HCT116 (cell line): ENCODE results near the gene RND2. TPM values are rescaled to one million over a fixed set of nuclear protein-coding genes. Genes with fewer than 3 reads are reported as not detected.

Experiments used
- ATAC-seq: fragments of 200-7000 bp; cut with Tn5 transposase; 2 replicates; pipeline ENCODE4 v1.9.1; 2020; ENCODE audit warnings: mild to moderate bottlenecking, moderate library complexity
- BruUV-seq: library from RNA; stranded (reverse); fragments of 400-500 nt; replicated peaks from 2 replicates; lab custom pipeline; 2021; lab: Mats Ljungman, UMichigan
- CTCF ChIA-PET: fragments of 300-600 bp; sonication (Branson Sonifier 250); formaldehyde crosslinking; loops from one replicate; lab custom pipeline; 2021; ENCODE audit warnings: antibody characterized with exemption; lab: Charles Lee
- POLR2A ChIA-PET: fragments of 300-600, 350-600 bp; sonication (Branson Sonifier 250); formaldehyde crosslinking; loops from one replicate; lab custom pipeline; 2021; ENCODE audit warnings: antibody characterized with exemption; lab: Charles Lee
- RAD21 ChIA-PET, 2 experiments: fragments of 300-600 bp; sonication (Branson Sonifier 250); formaldehyde crosslinking; loops; one replicate each; lab custom pipeline; 2023; ENCODE audit warnings: low total read pairs in 2 of 2; ENCODE audit not compliant: uncharacterized antibody in 2 of 2, unreplicated experiment in 2 of 2, low non-redundant PET in 1 of 2; lab: Charles Lee
- DNase-seq: peaks from one replicate; pipeline ENCODE4 v3.0.0-alpha.2; 2010; ENCODE audit warnings: low read depth, low spot score
- H2AFZ ChIP-seq: fragments of 200-600 bp; shearing (Covaris generic), sonication (generic); 2 replicates; pipeline ENCODE4 v1.6.1; 2017; ENCODE audit warnings: low read depth, mixed run types, mixed read lengths, antibody characterized with exemption, low read length; ENCODE audit not compliant: poor library complexity, severe bottlenecking
- H3K27ac ChIP-seq: 2 replicates; pipeline ENCODE4 v1.5.1; 2012; ENCODE audit warnings: low read depth, low read length
- H3K27me3 ChIP-seq: fragments of 200-600 bp; sonication (generic); 2 replicates; pipeline ENCODE4 v1.6.1; 2016; ENCODE audit warnings: mixed run types, low read length, mixed read lengths; ENCODE audit not compliant: insufficient read depth
- H3K36me3 ChIP-seq, 2 experiments: fragments of 200-500 bp in 1 of 2; fragments of 200-600 bp in 1 of 2; sonication (Bioruptor generic) in 1 of 2; sonication (generic) in 1 of 2; 2 replicates each; pipeline versions ENCODE4 v1.5.1 to v1.6.1; 2014 to 2016; ENCODE audit warnings: low read length in 2 of 2, inconsistent platforms in 1 of 2, mixed read lengths in 1 of 2, mixed run types in 1 of 2; ENCODE audit not compliant: insufficient read depth in 2 of 2, control insufficient read depth in 1 of 2
- H3K4me1 ChIP-seq, 2 experiments: fragments of 200-600 bp in 1 of 2; sonication (generic) in 1 of 2; 2 replicates each; pipeline versions ENCODE4 v1.5.1 to v1.6.1; 2012 to 2017; ENCODE audit warnings: low read length in 2 of 2, inconsistent platforms in 1 of 2, mild to moderate bottlenecking in 1 of 2, mixed read lengths in 1 of 2, mixed run types in 1 of 2, moderate library complexity in 1 of 2; ENCODE audit not compliant: insufficient read depth in 2 of 2, control insufficient read depth in 1 of 2
- H3K4me2 ChIP-seq: fragments of 200-600 bp; sonication (generic); 2 replicates; pipeline ENCODE4 v1.6.1; 2017; ENCODE audit warnings: mixed run types, low read length, mixed read lengths
- H3K4me3 ChIP-seq, 2 experiments: fragments of 200-600 bp in 1 of 2; sonication (generic) in 1 of 2; replicated peaks in 1 of 2; 2 replicates each; pipeline ENCODE4 v1.5.1; 2011 to 2016; ENCODE audit warnings: low read length in 2 of 2, control low read depth in 1 of 2, low read depth in 1 of 2, mild to moderate bottlenecking in 1 of 2, mixed read lengths in 1 of 2, mixed run types in 1 of 2
- H3K79me2 ChIP-seq: fragments of 200-600 bp; sonication (generic); 2 replicates; pipeline ENCODE4 v1.6.1; 2017; ENCODE audit warnings: mild to moderate bottlenecking, mixed run types, low read length, moderate library complexity, mixed read lengths; ENCODE audit not compliant: insufficient read depth
- H3K9ac ChIP-seq: fragments of 200-600 bp; sonication (generic); 2 replicates; pipeline ENCODE4 v1.6.1; 2016; ENCODE audit warnings: low read length, mixed read lengths
- H3K9me2 ChIP-seq: fragments of 200-600 bp; sonication (generic), shearing (Covaris generic); 2 replicates; pipeline ENCODE4 v1.6.1; 2017; ENCODE audit warnings: mixed run types, mild to moderate bottlenecking, moderate library complexity; ENCODE audit not compliant: insufficient read depth
- H3K9me3 ChIP-seq, 2 experiments: fragments of 200-500 bp in 1 of 2; fragments of 200-600 bp in 1 of 2; sonication (Bioruptor generic) in 1 of 2; sonication (generic) in 1 of 2; 2 replicates each; pipeline ENCODE4 v1.6.1; 2014 to 2017; ENCODE audit warnings: low read length in 2 of 2, mixed read lengths in 2 of 2, inconsistent platforms in 1 of 2, low read depth in 1 of 2, mild to moderate bottlenecking in 1 of 2, mixed run types in 1 of 2, moderate library complexity in 1 of 2; ENCODE audit not compliant: control insufficient read depth in 1 of 2, insufficient read depth in 1 of 2
- H4K20me1 ChIP-seq: fragments of 200-600 bp; sonication (generic), shearing (Covaris generic); 2 replicates; pipeline ENCODE4 v1.6.1; 2017; ENCODE audit warnings: mixed run types, mild to moderate bottlenecking, moderate library complexity; ENCODE audit not compliant: insufficient read depth
- EZH2 ChIP-seq: fragments of 200-600 bp; sonication (generic); IDR thresholded peaks from 2 replicates; pipeline ENCODE4 v1.6.1; 2017; ENCODE audit warnings: antibody characterized with exemption, mixed run types
- POLR2A ChIP-seq: IDR thresholded peaks from 2 replicates; pipeline ENCODE4 v1.7.0; 2011; ENCODE audit warnings: borderline replicate concordance; ENCODE audit not compliant: insufficient read depth, insufficient read length; ENCODE audit errors: extremely low read depth
- POLR2AphosphoS5 ChIP-seq: IDR thresholded peaks from 2 replicates; pipeline ENCODE4 v1.6.1; 2011; ENCODE audit warnings: mild to moderate bottlenecking, low read depth, low read length, moderate library complexity
- TCF7L2 ChIP-seq: IDR thresholded peaks from 2 replicates; pipeline ENCODE4 v1.7.0; 2011; ENCODE audit warnings: borderline replicate concordance, inconsistent platforms; ENCODE audit not compliant: insufficient read depth, insufficient read length; ENCODE audit errors: extremely low read depth
- intact Hi-C: fragments of 100-400 bp; cut with micrococcal nuclease; formaldehyde crosslinking; loops from 2 replicates; pipeline ENCODE4 v1.10.0; 2022
- total RNA-seq: library from RNA; stranded (reverse); gene quantifications from one replicate; pipeline ENCODE4 v1.2.1, GENCODE V29; 2021; ENCODE audit not compliant: unreplicated experiment
- TF ChIP-seq, protein P1 (sequence below): IDR thresholded peaks from 2 replicates; pipeline ENCODE4 v1.6.1; 2012; ENCODE audit warnings: low read depth

The RND2 gene
- total RNA-seq, 1 experiment from 2014 or later, result 0.66 TPM

DNA sequence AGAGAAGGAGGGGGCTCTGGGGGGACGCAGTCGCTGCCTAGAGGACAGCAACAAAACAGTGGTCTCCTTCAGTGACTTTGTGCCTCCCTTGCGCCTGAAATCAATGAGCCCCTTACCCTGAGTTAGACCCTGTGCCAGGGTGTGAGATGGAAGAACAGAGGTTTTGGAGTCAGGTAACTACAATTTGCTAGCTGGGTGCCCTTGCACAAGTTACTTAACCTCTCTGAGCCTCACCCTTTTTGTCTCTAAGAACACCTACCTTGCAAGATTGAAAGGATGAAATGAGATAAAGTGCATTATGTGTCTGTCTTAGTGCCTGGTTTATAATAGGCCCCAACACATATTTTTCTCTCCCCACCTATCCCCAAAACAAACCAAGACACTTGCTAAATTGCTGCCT lies 9.9 kb downstream of the RND2 start:
- BruUV-seq, result no TSS peak
- H2AFZ ChIP-seq, result no peak overlapping the region
- no peaks in the 10 kb centered on the region for H3K27me3 ChIP-seq
- H3K4me1 ChIP-seq, result no peaks in the 10 kb centered on the region
- intact Hi-C loops, result no loop called here
- no peak overlapping the region for H3K4me3 ChIP-seq
- H4K20me1 ChIP-seq, result no peaks in the 10 kb centered on the region
- H3K79me2 ChIP-seq, result no peaks in the 10 kb centered on the region
- TF ChIP-seq POLR2A, result no peak
- no peak overlapping the region for H3K27ac ChIP-seq
- CTCF ChIA-PET, result no interaction called here
- ATAC-seq (no peak), DNase-seq (no peak)
- H3K36me3 ChIP-seq, result no peaks in the 10 kb centered on the region
- H3K9me2 ChIP-seq, result no peaks in the 10 kb centered on the region
- RAD21 ChIA-PET, result no interaction called here
- H3K4me2 ChIP-seq, result no peak overlapping the region
- no peaks in the 10 kb centered on the region for H3K9me3 ChIP-seq
- no peak overlapping the region for H3K9ac ChIP-seq
- POLR2A ChIA-PET, result no interaction called here

DNA sequence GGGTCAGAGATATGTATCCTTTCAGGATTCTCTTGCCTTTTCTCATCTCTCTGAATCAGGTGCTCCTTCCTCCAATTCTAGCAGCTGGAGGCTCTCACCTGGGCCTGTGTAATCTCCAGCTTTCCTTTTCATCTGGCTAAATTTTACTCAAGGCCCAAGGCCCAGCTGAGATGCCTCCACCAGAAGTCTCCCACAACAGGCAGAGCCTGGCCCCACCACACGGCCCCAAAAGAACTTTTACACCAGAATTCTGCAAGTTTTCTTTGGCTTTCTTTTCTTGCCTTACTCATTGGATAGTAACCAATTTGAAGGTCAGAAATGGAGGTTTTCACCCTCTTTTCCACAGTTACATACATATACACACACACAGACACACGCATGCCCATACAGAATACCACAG lies 14.6 kb downstream of the RND2 start:
- TF ChIP-seq POLR2AphosphoS5 (no peak), EZH2 (no peak), TCF7L2 (no peak)
- TF ChIP-seq, protein P1, sequence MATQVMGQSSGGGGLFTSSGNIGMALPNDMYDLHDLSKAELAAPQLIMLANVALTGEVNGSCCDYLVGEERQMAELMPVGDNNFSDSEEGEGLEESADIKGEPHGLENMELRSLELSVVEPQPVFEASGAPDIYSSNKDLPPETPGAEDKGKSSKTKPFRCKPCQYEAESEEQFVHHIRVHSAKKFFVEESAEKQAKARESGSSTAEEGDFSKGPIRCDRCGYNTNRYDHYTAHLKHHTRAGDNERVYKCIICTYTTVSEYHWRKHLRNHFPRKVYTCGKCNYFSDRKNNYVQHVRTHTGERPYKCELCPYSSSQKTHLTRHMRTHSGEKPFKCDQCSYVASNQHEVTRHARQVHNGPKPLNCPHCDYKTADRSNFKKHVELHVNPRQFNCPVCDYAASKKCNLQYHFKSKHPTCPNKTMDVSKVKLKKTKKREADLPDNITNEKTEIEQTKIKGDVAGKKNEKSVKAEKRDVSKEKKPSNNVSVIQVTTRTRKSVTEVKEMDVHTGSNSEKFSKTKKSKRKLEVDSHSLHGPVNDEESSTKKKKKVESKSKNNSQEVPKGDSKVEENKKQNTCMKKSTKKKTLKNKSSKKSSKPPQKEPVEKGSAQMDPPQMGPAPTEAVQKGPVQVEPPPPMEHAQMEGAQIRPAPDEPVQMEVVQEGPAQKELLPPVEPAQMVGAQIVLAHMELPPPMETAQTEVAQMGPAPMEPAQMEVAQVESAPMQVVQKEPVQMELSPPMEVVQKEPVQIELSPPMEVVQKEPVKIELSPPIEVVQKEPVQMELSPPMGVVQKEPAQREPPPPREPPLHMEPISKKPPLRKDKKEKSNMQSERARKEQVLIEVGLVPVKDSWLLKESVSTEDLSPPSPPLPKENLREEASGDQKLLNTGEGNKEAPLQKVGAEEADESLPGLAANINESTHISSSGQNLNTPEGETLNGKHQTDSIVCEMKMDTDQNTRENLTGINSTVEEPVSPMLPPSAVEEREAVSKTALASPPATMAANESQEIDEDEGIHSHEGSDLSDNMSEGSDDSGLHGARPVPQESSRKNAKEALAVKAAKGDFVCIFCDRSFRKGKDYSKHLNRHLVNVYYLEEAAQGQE, result no peak
- intact Hi-C loops, result no loop called here
- Histone ChIP-seq H3K4me1 (no peaks in the 10 kb centered on the region), H2AFZ (no peak overlapping the region), H3K36me3 (no peaks in the 10 kb centered on the region; a peak in 2 of 4 replicates), H3K9me2 (no peaks in the 10 kb centered on the region), H3K9ac (no peak overlapping the region), H3K4me2 (no peak overlapping the region), H3K27me3 (no peaks in the 10 kb centered on the region), H3K79me2 (no peaks in the 10 kb centered on the region), H3K4me3 (no peak overlapping the region), H3K9me3 (no peaks in the 10 kb centered on the region), H3K27ac (no peak overlapping the region), H4K20me1 (no peaks in the 10 kb centered on the region)
- ChIA-PET POLR2A (no interaction called here), CTCF (no interaction called here), RAD21 (no interaction called here)
- DNase-seq (no peak), ATAC-seq (no peak)
- BruUV-seq, result no TSS peak
